Measurements from ENCODE around the gene MYMX. TPM values are rescaled to one million over a fixed set of nuclear protein-coding genes. Genes with fewer than 3 reads are reported as not detected.

The MYMX gene
- total and polyA plus RNA-seq, 2 of the 13 experiments (the other 11 are each of a cell fraction or from before 2014, with no cell fraction given) = not detected

GRCh38 chr6:44234101-44235025 is 17.6 kb downstream of the MYMX start (continued):
- TF ChIP-seq NFKBIZ (CRISPR knock-in tag; IDR thresholded peaks at IDR 0.05) (no peak), SPEN (CRISPR knock-in tag; IDR thresholded peaks at IDR 0.05; ENCODE audit: low read depth) (peak; percentile 76), SMAD1 (CRISPR knock-in tag; IDR thresholded peaks at IDR 0.05; ENCODE audit: borderline replicate concordance, low read depth) (no peak), MIER2 (CRISPR knock-in tag; IDR thresholded peaks at IDR 0.05) (0 out of 2 replicates have a peak, but pooled peaks have one; percentile 24), ZNF670 (CRISPR knock-in tag; IDR thresholded peaks at IDR 0.05; ENCODE audit: borderline replicate concordance) (no peak), HMG20B (CRISPR knock-in tag; conservative IDR thresholded peaks at IDR 0.05) (0 out of 2 replicates have a peak, but pooled peaks have one; percentile 16), ZBTB26 (CRISPR knock-in tag; IDR thresholded peaks at IDR 0.05; ENCODE audit: borderline replicate concordance) (peak; percentile 27; the same call in 1 of the 2 replicates), ZNF512B (CRISPR knock-in tag; IDR thresholded peaks at IDR 0.05; ENCODE audit: borderline replicate concordance) (no peak), SALL1 (CRISPR knock-in tag; IDR thresholded peaks at IDR 0.05) (peak; percentile 85), PATZ1 (CRISPR knock-in tag; IDR thresholded peaks at IDR 0.05) (peak; percentile 91), IRF2 (CRISPR knock-in tag; IDR thresholded peaks at IDR 0.05) (0 out of 2 replicates have a peak, but pooled peaks have one; percentile 50), HMGXB3 (CRISPR knock-in tag; IDR thresholded peaks at IDR 0.05; ENCODE audit: borderline replicate concordance) (peak; percentile 53; the same call in 1 of the 2 replicates), ZSCAN31 (CRISPR knock-in tag; IDR thresholded peaks at IDR 0.05; ENCODE audit: low read depth) (peak; percentile 83), MED13 (CRISPR knock-in tag; IDR thresholded peaks at IDR 0.05) (no peak), ZNF138 (CRISPR knock-in tag; IDR thresholded peaks at IDR 0.05; ENCODE audit: low read depth) (0 out of 2 replicates have a peak, but pooled peaks have one; percentile 40), SMAD3 (CRISPR knock-in tag; IDR thresholded peaks at IDR 0.05) (0 out of 2 replicates have a peak, but pooled peaks have one; percentile 60)
